SH-SY5Y (cell line): Measurements from ENCODE around the gene MYCBPAP.

Experiments
- GATA2 ChIP-seq: IDR thresholded peaks from 2 replicates; pipeline ENCODE4 v1.6.1; 2011; ENCODE audit warnings: mild to moderate bottlenecking, low read depth, low read length
- GATA3 ChIP-seq: IDR thresholded peaks from 2 replicates; pipeline ENCODE4 v1.6.1; 2011; ENCODE audit warnings: low read depth, mild to moderate bottlenecking, low read length, moderate library complexity

- no peak for TF ChIP-seq GATA3
- no peak for TF ChIP-seq GATA2
Measured at GRCh38 chr17:50547736-50548083, 39.5 kb downstream of the MYCBPAP start.
